ENCODE results near the gene TLE5.

Gene TLE5

DNA sequence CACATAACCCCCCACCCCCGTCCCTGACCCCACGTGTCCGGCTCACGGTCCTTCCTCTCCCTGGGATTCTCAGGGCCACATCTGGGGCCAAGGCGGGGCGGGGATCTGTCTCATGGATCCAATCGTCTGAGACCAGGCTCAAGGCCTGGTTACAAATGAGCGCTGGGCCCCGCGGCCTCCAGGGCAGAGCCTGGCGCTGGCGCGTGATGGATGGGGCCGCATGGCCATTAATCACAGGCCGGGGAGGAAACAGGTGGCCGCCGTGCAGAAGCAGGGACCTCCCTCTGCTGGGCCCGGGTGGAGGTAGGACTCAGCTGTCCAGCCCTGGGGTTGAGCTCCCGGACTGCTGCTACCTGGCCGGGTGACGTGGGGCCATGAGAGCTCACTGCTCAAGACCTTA, 5.8 kb upstream of the TLE5 start:
- Histone ChIP-seq H3K9me2 (replicated peaks; ENCODE audit: insufficient read depth, low read length) (no peaks in the 10 kb centered on the region), H3K4me3 (ENCODE audit: insufficient read depth, low read length, poor library complexity, severe bottlenecking) (no peak overlapping the region), H3K79me2 (ENCODE audit: insufficient read depth, low read length) (no peaks in the 10 kb centered on the region), H4K20me1 (ENCODE audit: low read depth, low read length) (no peaks in the 10 kb centered on the region), H3K9ac (ENCODE audit: low read length) (no peak overlapping the region), H3F3A (ENCODE audit: insufficient read depth) (peaks cover 4% of the 10 kb centered on the region), H3K4me2 (ENCODE audit: low read depth, low read length, poor library complexity, severe bottlenecking) (no peak overlapping the region), H3K27ac (ENCODE audit: low read depth, low read length) (no peak overlapping the region), H3K36me3 (ENCODE audit: low read length) (no peaks in the 10 kb centered on the region), H2AFZ (ENCODE audit: low read depth, low read length, severe bottlenecking) (no peak overlapping the region), H3K27me3 (ENCODE audit: low read length) (no peaks in the 10 kb centered on the region), H3K9me3 (ENCODE audit: insufficient read depth, low read length) (no peaks in the 10 kb centered on the region)
- TF ChIP-seq EZH2phosphoT487 (conservative IDR thresholded peaks at IDR 0.05; ENCODE audit: low read length) = no peak
- TF ChIP-seq, protein P1, sequence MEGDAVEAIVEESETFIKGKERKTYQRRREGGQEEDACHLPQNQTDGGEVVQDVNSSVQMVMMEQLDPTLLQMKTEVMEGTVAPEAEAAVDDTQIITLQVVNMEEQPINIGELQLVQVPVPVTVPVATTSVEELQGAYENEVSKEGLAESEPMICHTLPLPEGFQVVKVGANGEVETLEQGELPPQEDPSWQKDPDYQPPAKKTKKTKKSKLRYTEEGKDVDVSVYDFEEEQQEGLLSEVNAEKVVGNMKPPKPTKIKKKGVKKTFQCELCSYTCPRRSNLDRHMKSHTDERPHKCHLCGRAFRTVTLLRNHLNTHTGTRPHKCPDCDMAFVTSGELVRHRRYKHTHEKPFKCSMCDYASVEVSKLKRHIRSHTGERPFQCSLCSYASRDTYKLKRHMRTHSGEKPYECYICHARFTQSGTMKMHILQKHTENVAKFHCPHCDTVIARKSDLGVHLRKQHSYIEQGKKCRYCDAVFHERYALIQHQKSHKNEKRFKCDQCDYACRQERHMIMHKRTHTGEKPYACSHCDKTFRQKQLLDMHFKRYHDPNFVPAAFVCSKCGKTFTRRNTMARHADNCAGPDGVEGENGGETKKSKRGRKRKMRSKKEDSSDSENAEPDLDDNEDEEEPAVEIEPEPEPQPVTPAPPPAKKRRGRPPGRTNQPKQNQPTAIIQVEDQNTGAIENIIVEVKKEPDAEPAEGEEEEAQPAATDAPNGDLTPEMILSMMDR (IDR thresholded peaks at IDR 0.05; ENCODE audit: insufficient read depth, low read length, poor library complexity, severe bottlenecking) = no peak

DNA sequence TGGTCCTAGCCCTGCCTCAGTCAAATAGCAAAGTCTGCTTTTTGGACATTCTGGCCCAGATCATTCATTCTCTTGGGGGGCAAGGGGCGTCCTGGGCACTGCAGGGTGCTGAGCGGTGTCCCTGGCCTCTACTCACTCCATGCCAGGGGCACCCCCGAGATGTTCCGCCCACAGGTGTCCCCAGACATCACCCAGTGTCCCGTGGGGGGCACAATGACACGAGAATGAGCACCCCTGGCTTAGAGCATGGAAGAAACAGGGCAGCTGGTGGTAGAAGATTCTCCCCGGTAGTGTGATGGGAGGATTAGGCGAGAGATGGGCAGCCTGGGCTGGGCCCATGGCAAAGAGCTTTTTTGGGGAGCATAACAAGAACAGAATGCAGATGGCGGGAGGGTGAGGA, 5.3 kb upstream of the TLE5 start:
- Histone ChIP-seq H2AFZ (ENCODE audit: low read depth, low read length, severe bottlenecking) (no peak overlapping the region), H3K36me3 (ENCODE audit: low read length) (no peaks in the 10 kb centered on the region), H3K27me3 (ENCODE audit: low read length) (no peaks in the 10 kb centered on the region), H3K27ac (ENCODE audit: low read depth, low read length) (no peak overlapping the region), H3F3A (ENCODE audit: insufficient read depth) (peaks cover 6% of the 10 kb centered on the region), H3K9me3 (ENCODE audit: insufficient read depth, low read length) (no peaks in the 10 kb centered on the region), H3K79me2 (ENCODE audit: insufficient read depth, low read length) (no peaks in the 10 kb centered on the region), H4K20me1 (ENCODE audit: low read depth, low read length) (no peaks in the 10 kb centered on the region), H3K4me2 (ENCODE audit: low read depth, low read length, poor library complexity, severe bottlenecking) (no peak overlapping the region), H3K9ac (ENCODE audit: low read length) (no peak overlapping the region), H3K9me2 (replicated peaks; ENCODE audit: insufficient read depth, low read length) (no peaks in the 10 kb centered on the region), H3K4me3 (ENCODE audit: insufficient read depth, low read length, poor library complexity, severe bottlenecking) (no peak overlapping the region)
- TF ChIP-seq EZH2phosphoT487 (conservative IDR thresholded peaks at IDR 0.05; ENCODE audit: low read length) = no peak
- TF ChIP-seq, protein P1 (IDR thresholded peaks at IDR 0.05; ENCODE audit: insufficient read depth, low read length, poor library complexity, severe bottlenecking) = no peak

DNA sequence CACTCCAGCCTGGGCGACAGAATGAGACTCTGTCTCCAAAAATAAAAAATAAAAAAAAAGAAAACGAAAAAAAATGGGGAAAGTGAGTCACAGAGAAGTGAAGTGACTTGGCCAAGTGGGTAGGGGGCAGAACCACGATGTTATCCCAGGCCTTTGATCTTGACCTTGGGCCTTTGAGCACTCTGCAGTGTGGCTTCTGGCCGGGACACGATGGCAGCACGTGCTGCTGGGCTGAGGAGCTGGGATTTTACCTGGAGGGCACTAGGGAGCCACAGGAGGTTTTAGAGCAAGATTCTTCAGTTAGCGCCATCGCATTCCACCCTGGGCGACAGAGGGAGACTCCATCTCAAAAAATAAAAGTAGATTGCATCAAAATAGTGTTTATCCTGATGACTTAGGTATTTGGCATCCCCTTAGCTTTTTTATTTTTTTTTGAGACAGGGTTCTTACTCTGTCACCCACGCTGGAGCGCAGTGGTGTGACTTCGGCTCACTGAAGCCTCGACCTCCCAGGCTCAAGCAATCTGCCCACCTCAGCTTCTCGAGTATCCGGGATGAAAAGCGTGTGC, 4.3 kb upstream of the TLE5 start:
- peaks cover 7% of the 10 kb centered on the region for H3F3A ChIP-seq (ENCODE audit: insufficient read depth)
- no peak overlapping the region for H3K9ac ChIP-seq (ENCODE audit: low read length)
- H4K20me1 ChIP-seq (ENCODE audit: low read depth, low read length) = no peaks in the 10 kb centered on the region
- no peaks in the 10 kb centered on the region for H3K79me2 ChIP-seq (ENCODE audit: insufficient read depth, low read length)
- H3K36me3 ChIP-seq (ENCODE audit: low read length) = no peaks in the 10 kb centered on the region
- H3K9me2 ChIP-seq (replicated peaks; ENCODE audit: insufficient read depth, low read length) = no peaks in the 10 kb centered on the region
- TF ChIP-seq EZH2phosphoT487 (conservative IDR thresholded peaks at IDR 0.05; ENCODE audit: low read length) = no peak
- TF ChIP-seq, protein P1 (IDR thresholded peaks at IDR 0.05; ENCODE audit: insufficient read depth, low read length, poor library complexity, severe bottlenecking) = no peak
- no peaks in the 10 kb centered on the region for H3K9me3 ChIP-seq (ENCODE audit: insufficient read depth, low read length)
- no peak overlapping the region for H3K27ac ChIP-seq (ENCODE audit: low read depth, low read length)
- H3K4me2 ChIP-seq (ENCODE audit: low read depth, low read length, poor library complexity, severe bottlenecking) = no peak overlapping the region
- no peak overlapping the region for H3K4me3 ChIP-seq (ENCODE audit: insufficient read depth, low read length, poor library complexity, severe bottlenecking)
- no peak overlapping the region for H2AFZ ChIP-seq (ENCODE audit: low read depth, low read length, severe bottlenecking)
- no peaks in the 10 kb centered on the region for H3K27me3 ChIP-seq (ENCODE audit: low read length)

Data from SU-DHL-6 (cell line).